OCI-LY1 (cell line): Measurements from ENCODE around the gene CDC25B.

ENCODE experiments used
- H2AFZ ChIP-seq: fragments of 200-600 bp; sonication (generic), shearing (Covaris generic); 2 replicates; pipeline ENCODE4 v1.6.0; 2014; ENCODE audit warnings: antibody characterized with exemption, mild to moderate bottlenecking, low read length
- H3F3A ChIP-seq: fragments of 200-600 bp; sonication (generic), shearing (Covaris generic); 2 replicates; pipeline ENCODE4 v1.6.0; 2014; ENCODE audit warnings: mild to moderate bottlenecking, antibody characterized with exemption, low read length, moderate library complexity; ENCODE audit not compliant: insufficient read depth
- H3K27ac ChIP-seq: fragments of 200-600 bp; sonication (generic); 2 replicates; pipeline ENCODE4 v1.5.1; 2014; ENCODE audit warnings: low read length, mixed run types, mild to moderate bottlenecking, low read depth; ENCODE audit not compliant: poor library complexity, severe bottlenecking
- H3K27me3 ChIP-seq: fragments of 200-600 bp; sonication (generic); 2 replicates; pipeline ENCODE4 v1.6.0; 2014; ENCODE audit warnings: antibody characterized with exemption, mild to moderate bottlenecking, low read length, moderate library complexity; ENCODE audit not compliant: insufficient read depth
- H3K36me3 ChIP-seq: fragments of 200-600 bp; sonication (generic); 2 replicates; pipeline ENCODE4 v1.6.1; 2014; ENCODE audit warnings: mild to moderate bottlenecking, antibody characterized with exemption, low read length, moderate library complexity, mixed read lengths; ENCODE audit not compliant: insufficient read depth
- H3K4me1 ChIP-seq: fragments of 200-600 bp; sonication (generic); 2 replicates; pipeline ENCODE4 v1.5.1; 2014; ENCODE audit warnings: mild to moderate bottlenecking, low read length, moderate library complexity; ENCODE audit not compliant: insufficient read depth, severe bottlenecking
- H3K4me2 ChIP-seq: fragments of 200-600 bp; sonication (generic), shearing (Covaris generic); 2 replicates; pipeline ENCODE4 v1.6.1; 2014; ENCODE audit warnings: low read length
- H3K4me3 ChIP-seq: fragments of 200-600 bp; sonication (generic); 2 replicates; pipeline ENCODE4 v1.5.1; 2014; ENCODE audit warnings: low read length, low read depth, mild to moderate bottlenecking, mixed read lengths; ENCODE audit not compliant: poor library complexity, severe bottlenecking
- H3K79me2 ChIP-seq: fragments of 200-600 bp; shearing (Covaris generic); 2 replicates; pipeline ENCODE4 v1.6.1; 2016; ENCODE audit warnings: mixed run types, low read length, mixed read lengths; ENCODE audit not compliant: insufficient read depth
- H3K9ac ChIP-seq: fragments of 200-600 bp; sonication (generic), shearing (Covaris generic); 2 replicates; pipeline ENCODE4 v1.6.1; 2014; ENCODE audit warnings: mild to moderate bottlenecking, low read length, mixed read lengths
- H3K9me2 ChIP-seq: fragments of 200-600 bp; sonication (generic), shearing (Covaris generic); 2 replicates; pipeline ENCODE4 v1.6.1; 2014; ENCODE audit warnings: low read depth, mild to moderate bottlenecking, low read length, mixed read lengths
- H3K9me3 ChIP-seq: fragments of 200-600 bp; shearing (Covaris generic); 2 replicates; pipeline ENCODE4 v1.6.1; 2014; ENCODE audit warnings: low read length, mixed read lengths
- H4K20me1 ChIP-seq: fragments of 200-600 bp; sonication (generic), shearing (Covaris generic); 2 replicates; pipeline ENCODE4 v1.6.0; 2016; ENCODE audit warnings: mild to moderate bottlenecking, low read length; ENCODE audit not compliant: insufficient read depth
- EZH2 ChIP-seq: fragments of 200-600 bp; sonication (generic), shearing (Covaris generic); IDR thresholded peaks from 2 replicates; pipeline ENCODE4 v1.8.0; 2017; ENCODE audit warnings: borderline replicate concordance, mixed run types, mild to moderate bottlenecking, antibody characterized with exemption, low read length, moderate library complexity, mixed read lengths
- TF ChIP-seq, protein P1 (sequence below): fragments of 200-600 bp; sonication (generic), shearing (Covaris generic); IDR thresholded peaks from 2 replicates; pipeline ENCODE4 v1.5.1; 2017; ENCODE audit warnings: mild to moderate bottlenecking, antibody characterized with exemption, low read length, moderate library complexity, mixed read lengths

CDC25B gene

DNA sequence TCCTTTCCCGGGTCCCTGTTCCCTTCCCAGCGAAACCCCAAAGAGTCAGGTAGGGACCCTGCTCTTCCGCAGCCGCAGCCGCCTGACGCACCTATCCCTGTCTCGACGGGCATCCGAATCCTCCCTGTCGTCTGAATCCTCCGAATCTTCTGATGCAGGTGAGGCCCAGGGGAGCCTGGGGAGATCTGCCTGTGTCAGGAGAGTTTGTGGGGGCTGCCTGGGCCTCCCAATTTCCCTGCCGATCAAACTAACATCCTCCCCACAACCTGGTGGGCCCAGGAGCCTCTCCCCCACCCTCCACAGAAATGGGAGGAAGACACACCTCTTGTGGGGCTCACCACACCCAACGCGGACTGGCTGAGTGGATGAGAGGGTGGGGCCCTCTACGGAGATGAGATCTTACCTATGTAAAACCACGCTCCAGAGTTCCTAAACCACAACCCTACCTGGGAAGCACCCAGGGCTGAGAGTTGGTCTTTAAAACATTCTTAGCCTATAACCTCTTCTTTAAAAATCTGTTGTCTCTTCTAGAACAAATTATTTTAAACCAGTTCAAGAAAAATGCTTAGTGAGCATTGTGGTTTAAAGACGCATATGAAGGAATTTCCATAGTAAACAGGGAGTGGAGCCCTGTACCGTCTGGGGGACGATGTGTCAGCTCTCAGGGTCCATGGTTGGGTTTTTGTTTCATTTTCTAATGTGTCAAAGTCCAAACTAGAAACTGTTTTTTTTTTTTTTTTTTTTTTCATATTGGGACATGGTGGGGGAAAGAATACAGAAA is 1.7 kb downstream of the CDC25B start:
- H2AFZ ChIP-seq, result no peak overlapping the region
- no peaks in the 10 kb centered on the region for H3K27me3 ChIP-seq
- peaks cover 44% of the 10 kb centered on the region for H3K4me1 ChIP-seq
- peak overlapping the region; percentile 86 for H3K4me3 ChIP-seq
- no peaks in the 10 kb centered on the region for H3K9me3 ChIP-seq
- H3K9me2 ChIP-seq, result no peaks in the 10 kb centered on the region
- peak overlapping the region; percentile 95 for H3K27ac ChIP-seq
- H3K9ac ChIP-seq, result peak overlapping the region; percentile 96
- H4K20me1 ChIP-seq, result no peaks in the 10 kb centered on the region
- no peaks in the 10 kb centered on the region for H3F3A ChIP-seq
- TF ChIP-seq EZH2, result no peak
- TF ChIP-seq, protein P1, sequence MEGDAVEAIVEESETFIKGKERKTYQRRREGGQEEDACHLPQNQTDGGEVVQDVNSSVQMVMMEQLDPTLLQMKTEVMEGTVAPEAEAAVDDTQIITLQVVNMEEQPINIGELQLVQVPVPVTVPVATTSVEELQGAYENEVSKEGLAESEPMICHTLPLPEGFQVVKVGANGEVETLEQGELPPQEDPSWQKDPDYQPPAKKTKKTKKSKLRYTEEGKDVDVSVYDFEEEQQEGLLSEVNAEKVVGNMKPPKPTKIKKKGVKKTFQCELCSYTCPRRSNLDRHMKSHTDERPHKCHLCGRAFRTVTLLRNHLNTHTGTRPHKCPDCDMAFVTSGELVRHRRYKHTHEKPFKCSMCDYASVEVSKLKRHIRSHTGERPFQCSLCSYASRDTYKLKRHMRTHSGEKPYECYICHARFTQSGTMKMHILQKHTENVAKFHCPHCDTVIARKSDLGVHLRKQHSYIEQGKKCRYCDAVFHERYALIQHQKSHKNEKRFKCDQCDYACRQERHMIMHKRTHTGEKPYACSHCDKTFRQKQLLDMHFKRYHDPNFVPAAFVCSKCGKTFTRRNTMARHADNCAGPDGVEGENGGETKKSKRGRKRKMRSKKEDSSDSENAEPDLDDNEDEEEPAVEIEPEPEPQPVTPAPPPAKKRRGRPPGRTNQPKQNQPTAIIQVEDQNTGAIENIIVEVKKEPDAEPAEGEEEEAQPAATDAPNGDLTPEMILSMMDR, result no peak
- H3K36me3 ChIP-seq, result peaks cover 29% of the 10 kb centered on the region
- H3K79me2 ChIP-seq, result 0 out of 2 replicates have a peak, but pooled peaks cover 6% of the 10 kb centered on the region
- H3K4me2 ChIP-seq, result peak overlapping the region; percentile 95

DNA sequence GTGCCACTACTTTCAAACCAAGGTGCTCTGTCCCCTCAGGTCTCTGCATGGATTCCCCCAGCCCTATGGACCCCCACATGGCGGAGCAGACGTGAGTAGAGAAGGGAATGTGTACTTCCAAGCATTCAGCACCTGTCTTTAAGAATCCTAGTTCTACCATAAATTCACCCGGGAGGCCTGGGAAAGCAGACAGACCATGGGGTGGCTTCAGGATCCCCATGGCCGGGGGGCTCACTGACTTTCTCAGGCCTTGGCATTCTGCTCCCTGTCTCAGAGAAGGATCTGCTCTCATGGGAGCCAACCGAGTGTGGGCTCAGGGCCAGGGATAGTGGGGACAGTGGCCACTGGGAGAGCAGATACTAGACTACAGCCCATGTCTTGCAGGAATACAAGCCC is 2.3 kb downstream of the CDC25B start:
- H3F3A ChIP-seq, result no peaks in the 10 kb centered on the region
- no peak overlapping the region for H2AFZ ChIP-seq
- H3K4me2 ChIP-seq, result peak overlapping the region; percentile 95
- peak overlapping the region; percentile 96 for H3K9ac ChIP-seq
- 0 out of 2 replicates have a peak, but pooled peaks cover 6% of the 10 kb centered on the region for H3K79me2 ChIP-seq
- peaks cover 44% of the 10 kb centered on the region for H3K4me1 ChIP-seq
- peaks cover 35% of the 10 kb centered on the region for H3K36me3 ChIP-seq
- no peaks in the 10 kb centered on the region for H3K9me2 ChIP-seq
- no peaks in the 10 kb centered on the region for H4K20me1 ChIP-seq
- peak overlapping the region; percentile 86 for H3K4me3 ChIP-seq
- peak overlapping the region; percentile 95 for H3K27ac ChIP-seq
- H3K9me3 ChIP-seq, result no peaks in the 10 kb centered on the region
- TF ChIP-seq, protein P1, result no peak
- TF ChIP-seq EZH2, result no peak
- H3K27me3 ChIP-seq, result no peaks in the 10 kb centered on the region

DNA sequence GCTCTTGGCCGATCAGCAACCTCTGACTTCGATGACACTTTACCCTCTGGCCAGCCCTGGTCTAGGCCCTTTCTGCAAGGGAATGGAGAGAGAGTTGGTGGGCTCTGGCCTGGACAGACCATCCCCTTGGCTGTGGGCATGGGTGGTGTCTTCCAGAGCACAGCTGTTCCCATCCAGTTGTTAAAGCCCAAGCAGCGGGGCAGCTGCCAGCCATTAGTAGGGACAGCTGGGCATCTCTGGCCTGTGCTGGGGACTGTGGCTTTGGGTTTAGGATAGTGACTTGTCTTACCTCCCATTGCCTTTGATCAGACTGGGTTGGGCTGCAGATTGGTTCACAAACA is 2.8 kb downstream of the CDC25B start:
- Histone ChIP-seq H3K36me3 (peaks cover 40% of the 10 kb centered on the region), H4K20me1 (no peaks in the 10 kb centered on the region), H3K79me2 (0 out of 2 replicates have a peak, but pooled peaks cover 6% of the 10 kb centered on the region), H3K9me2 (no peaks in the 10 kb centered on the region), H3K4me1 (peaks cover 44% of the 10 kb centered on the region), H3K27me3 (no peaks in the 10 kb centered on the region), H2AFZ (no peak overlapping the region), H3F3A (no peaks in the 10 kb centered on the region), H3K9ac (peak overlapping the region; percentile 96), H3K4me2 (peak overlapping the region; percentile 95), H3K9me3 (no peaks in the 10 kb centered on the region), H3K27ac (peak overlapping the region; percentile 95), H3K4me3 (peak overlapping the region; percentile 86)
- TF ChIP-seq, protein P1, result no peak
- no peak for TF ChIP-seq EZH2
